Midbrain (tissue), 1 donor: Measurements from ENCODE around the gene RNF213.
"Not testable (repeated sequence)": the region's sequence is repeated elsewhere in the genome, so short reads cannot be mapped to it uniquely, and the experiment has no call there.

Experiments used
- DNase-seq: peaks from one replicate; lab custom pipeline; 2025; lab: John Stamatoyannopoulos, UW

RNF213 gene

DNA sequence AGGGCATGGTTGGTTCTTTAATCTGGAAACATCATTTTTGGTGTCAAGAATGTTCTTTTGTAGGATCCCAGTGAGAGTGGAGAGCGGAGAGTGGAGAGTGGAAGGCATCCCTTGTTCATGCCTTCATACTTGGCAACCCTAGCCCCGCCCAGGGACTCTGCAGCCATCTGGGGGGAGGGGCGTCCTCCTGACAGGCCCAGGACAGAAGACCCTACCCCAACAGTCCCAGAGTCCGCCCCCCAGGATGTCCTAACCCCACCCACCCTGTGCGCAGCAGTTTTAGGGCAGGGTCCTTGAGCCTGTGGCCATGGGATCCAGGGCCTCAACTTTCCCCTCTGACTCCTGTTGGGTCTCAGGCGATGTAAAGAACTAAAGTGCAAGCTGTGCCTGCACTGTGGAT lies 36.0 kb upstream of the RNF213 start:
- DNase-seq = no peak

DNA sequence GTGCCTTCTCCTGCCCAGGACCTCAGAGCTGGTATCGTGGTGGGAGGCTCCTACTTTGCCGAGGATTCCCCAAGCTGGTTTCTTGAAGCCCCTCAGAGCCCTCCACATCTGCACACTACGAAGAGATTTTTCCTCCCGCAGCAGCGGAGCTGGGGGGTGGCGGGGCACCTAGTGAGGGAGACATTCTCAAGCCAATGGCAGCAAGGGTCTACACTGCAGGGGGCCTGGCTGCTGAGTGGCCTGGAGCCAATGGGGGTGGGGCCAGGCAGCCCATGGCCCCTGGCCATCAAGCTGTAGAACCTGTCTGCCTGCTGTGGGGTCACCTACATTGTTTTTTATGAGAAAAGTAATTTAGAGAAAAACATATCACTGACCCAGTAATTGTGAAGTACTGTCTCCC lies 35.4 kb upstream of the RNF213 start:
- no peak for DNase-seq

DNA sequence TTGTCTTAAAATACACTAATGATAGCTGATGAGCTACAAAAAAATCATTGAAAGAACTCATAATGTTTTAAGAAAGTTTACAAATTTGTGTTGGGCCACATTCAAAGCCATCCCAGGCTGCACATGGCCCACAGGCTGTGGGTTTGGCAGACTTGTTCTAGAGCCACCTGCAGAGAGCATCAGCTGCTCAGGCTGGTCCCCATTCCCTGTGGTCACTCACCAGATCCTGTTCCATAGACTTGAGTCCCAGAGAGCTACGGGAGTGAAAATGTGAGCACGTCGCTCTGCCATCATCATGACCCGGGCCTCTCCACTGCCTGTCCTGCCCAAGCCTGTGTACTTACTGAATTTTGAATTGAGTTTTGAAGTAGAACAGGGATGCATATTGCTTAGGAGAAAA lies 33.5 kb upstream of the RNF213 start:
- DNase-seq = no peak

DNA sequence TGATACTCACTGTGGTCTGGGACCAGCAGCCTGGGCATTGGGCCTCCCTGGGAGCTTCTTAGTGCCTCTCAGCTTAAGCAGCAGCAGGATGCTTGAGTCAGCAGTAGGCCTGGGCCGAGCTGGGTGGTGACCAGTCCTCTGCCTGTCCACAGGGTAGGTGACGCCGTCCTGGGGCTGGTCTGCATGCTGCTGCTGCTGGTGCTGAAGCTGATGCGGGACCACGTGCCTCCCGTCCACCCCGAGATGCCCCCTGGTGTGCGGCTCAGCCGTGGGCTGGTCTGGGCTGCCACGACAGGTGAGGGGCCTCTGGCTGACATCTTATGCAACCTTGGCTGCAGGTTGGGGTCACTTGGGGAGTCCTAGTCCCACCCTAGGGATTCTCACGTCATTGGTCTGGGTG lies 33.0 kb upstream of the RNF213 start:
- DNase-seq = no peak

DNA sequence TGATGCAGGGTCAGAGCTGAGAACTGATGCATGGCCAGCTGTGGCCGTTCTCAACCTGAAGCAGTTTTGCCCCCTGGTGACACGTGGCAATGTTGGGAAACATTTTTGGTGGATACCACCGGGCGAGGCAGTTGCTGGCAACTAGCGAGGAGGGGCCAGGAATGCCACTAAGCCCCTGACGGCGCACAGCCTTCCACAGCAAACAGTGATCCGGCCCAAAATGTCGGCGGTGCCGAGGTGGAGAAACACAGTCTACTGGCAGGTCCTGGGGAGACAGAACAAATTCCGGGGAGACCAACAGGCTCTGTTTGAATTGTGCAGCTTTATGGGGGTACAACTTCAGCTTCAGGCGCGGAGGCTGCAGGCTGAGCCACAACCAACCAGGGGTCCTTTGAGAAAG lies 32.2 kb upstream of the RNF213 start:
- no peak for DNase-seq

DNA sequence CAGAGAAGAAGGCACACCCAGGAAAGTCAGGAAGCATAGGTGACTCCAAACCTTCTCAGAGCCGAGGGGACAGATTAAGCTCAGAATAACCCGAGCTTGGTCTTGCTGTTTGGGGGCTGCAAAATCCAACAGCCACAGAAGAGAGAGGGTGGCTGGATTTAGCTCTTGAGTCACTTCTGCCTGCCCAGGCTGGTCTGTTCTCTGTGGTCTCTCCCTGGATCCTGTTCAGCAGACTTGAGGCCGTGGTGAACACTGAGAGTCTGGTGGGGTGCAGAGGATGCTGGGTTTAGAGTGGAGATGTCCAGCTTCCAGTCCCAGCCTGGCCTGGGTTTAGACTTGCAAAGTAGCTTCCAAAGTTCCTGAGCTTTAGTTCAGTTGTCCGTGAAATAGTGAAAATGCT lies 31.6 kb upstream of the RNF213 start:
- no peak for DNase-seq

DNA sequence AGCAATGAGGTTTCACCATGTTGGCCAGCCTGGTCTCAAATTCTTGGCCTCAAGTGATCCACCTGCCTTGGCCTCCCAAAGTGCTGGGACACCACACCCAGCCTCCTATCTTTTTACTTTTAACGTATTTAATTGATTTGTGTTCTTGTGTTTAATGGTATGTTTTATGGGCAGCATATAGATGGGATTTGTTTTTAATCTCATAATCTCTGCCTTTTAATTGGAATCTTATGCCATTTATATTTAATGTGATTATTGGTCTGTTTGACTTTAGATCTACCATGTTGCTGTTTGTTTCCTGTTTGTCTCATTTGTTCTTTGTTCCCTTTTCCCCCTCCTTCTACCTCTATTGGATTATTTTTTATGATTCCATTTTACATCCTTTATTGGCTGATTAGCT lies 28.2 kb upstream of the RNF213 start:
- DNase-seq = no peak

DNA sequence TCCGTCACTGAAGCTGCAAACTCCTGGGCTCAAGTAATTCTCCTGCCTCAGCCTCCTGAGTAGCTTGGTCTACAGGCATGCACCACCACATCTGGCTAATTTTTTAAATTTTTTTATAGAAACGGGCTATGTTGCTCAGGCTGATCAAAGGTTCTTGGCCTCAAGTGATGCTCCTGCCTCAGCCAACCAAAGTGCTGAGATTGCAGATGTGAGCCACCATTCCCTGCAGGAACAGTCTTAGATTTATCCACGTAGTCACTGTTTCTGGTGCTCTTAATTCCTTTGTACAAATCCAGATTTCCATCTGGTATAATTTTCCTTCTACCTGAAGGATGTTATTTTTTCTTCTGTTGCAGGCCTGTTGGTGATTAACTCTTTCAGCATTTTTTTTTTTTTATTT lies 27.4 kb upstream of the RNF213 start:
- DNase-seq = no peak

DNA sequence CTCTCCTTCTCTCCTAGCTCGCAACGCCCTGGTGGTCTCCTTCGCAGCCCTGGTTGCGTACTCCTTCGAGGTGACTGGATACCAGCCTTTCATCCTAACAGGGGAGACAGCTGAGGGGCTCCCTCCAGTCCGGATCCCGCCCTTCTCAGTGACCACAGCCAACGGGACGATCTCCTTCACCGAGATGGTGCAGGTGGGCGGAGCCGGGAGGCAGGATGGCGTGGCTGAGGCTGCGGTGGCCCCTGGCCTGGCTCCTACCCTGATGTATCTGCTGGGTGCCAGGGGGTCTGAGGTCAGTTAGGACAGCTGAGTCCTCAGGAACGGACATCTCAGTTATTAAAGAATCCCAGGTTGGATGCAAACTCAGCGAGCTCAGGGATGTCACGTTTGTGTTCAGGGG lies 23.7 kb upstream of the RNF213 start:
- DNase-seq = no peak

DNA sequence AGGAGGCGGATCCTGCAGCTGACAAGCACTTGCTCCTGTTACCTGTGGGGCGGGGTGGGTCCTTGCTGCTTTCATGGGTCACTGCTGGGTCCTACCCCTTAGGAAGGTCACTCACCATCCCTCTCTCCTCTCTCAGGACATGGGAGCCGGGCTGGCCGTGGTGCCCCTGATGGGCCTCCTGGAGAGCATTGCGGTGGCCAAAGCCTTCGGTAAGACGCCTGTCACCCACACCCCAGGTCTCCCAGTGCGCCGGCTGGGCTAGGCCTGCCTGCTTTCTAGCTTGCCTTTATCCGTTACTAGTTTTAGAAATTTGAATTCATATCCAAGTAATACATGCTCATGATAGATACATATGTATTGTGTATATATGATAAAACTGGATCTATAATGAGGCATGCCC lies 23.3 kb upstream of the RNF213 start:
- DNase-seq = no peak

DNA sequence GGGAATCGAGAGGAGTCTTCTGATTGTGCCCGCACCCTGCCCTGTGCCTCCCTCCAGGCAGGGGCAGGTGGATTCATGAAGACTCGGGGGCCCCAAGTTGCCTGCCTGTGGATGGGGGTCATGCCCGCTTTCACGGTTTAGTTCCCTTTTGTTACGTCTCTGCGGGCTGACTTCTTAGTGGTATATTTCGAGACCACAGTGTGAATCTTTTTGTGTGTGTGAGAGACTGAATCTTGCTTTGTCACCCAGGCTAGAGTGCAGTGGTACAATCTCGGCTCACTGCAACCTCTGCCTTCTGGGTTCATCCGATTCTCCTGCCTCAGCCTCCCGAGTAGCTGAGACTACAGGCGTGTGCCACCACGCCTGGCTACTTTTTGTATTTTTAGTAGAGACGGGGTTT lies 18.1 kb upstream of the RNF213 start:
- no peak for DNase-seq

DNA sequence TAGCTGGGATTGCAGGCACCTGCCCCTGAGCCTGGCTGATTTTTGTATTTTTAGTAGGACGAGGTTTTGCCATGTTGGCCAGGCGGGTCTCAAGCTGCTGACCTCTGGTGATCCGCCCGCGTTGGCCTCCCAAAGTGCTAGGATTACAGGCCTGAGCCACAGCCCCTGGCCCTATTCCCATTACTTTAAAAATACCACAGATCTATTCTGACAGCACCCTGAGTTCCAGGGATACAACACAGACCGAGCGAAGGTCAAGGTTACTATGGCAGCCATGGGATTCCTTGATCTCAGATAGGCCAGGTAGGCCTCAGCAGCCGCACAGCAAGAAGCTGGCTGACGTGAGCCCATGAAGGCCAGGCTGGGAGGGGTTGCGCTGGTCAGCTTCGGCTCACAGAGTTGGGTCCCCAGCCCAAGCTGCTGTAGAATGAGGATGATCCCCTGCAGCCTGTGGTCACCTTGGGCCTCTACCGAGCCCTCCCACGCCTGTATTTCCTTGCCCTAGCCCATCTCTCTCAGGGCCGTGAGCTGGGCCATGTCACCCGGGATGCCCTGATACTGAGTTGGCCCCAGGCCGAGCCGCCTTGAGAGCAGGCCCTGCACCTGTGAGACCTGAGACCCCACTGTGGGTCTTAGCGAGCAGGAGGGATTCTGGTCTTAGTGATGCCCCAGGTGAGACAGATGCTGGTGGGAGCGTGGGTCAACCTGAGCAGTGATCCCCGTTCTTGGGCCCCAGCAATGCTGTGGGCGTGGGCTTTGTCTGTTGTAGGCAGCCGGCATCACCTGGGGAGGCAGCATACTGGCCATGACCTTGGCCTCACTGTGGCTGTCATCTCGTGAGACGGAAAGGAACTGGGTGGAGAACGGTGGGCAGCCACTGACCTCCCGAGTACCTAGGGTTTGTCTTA lies 16.9 kb upstream of the RNF213 start:
- DNase-seq = no peak

DNA sequence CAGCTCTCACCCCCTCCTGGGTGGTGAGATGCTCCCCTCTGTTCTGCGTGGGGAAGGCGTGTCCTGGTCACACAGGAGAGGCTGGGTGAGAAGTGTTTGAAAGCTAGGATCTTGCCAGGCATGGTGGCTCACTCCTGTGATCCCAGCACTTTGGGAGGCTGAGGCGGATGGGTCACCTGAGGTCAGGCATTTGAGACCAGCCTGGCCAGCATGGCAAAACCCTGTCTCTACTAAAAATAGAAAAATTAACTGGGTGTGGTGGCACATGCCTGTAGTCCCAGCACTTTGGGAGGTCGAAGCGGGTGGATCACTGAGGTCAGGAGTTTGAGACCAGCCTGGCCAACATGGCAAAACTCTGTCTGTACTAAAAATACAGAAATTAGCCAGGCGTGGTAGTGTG lies 16.2 kb upstream of the RNF213 start:
- not testable (repeated sequence) for DNase-seq

DNA sequence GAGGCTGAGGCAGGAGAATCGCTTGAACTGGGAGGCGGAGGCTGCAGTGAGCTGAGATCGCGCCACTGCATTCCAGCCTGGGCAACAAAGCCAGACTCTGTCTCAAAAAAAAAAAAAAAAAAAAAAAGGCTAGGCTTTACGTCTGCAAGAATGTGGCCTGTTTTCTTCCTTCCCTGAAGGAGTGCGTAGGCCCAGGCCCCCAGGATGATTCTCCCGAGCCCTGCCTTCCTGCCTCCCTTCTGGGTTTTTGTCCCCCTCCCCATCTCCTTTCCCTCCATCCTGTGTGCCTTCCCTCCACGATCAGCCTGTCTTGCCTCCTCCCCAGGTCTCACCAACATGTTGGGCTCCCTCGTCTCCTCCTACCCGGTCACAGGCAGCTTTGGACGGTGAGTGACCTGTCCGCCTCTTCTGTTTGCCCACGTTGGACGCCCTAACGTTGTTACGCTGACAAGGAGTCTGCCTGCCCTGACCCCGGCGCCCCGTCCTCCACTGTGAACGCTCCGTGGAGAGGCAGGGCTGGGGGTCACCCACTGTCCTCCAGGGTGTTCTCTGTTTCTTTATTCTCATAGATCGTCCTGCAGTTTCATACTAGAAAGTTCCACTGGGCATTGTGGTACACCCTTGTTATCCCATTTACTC lies 15.7 kb upstream of the RNF213 start:
- no peak for DNase-seq

DNA sequence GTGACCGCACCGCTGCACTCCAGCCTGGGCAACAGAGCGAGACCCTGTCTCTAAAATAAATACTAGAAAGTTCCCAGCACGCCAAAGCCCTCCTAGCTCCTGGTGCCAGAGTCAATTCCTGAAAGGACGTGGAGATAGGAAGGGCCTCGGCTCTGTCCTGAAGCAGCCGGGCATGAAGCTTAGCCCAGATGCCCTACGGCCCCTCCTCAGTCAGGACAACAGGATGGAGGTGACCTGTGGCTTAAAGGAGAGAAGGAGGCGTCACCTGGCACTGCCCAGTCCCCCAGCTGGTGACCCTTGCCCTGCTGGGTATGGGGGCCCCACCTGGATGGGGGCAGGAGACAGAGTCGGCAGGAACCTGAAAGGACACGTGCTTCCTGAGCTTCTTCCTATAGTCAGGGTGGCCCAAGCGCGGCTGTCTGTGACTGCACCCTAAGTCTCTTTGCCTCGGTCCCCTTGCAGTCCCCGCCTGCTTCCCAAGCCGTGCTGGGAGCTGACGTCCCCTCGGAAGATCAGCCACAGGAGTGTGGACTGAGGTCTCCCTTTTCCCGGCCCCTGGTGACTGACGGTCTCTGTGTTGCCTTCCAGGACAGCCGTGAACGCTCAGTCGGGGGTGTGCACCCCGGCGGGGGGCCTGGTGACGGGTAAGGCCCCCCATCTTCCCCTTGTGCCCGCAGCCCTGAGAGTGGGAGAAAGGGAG lies 14.9 kb upstream of the RNF213 start:
- no peak for DNase-seq

DNA sequence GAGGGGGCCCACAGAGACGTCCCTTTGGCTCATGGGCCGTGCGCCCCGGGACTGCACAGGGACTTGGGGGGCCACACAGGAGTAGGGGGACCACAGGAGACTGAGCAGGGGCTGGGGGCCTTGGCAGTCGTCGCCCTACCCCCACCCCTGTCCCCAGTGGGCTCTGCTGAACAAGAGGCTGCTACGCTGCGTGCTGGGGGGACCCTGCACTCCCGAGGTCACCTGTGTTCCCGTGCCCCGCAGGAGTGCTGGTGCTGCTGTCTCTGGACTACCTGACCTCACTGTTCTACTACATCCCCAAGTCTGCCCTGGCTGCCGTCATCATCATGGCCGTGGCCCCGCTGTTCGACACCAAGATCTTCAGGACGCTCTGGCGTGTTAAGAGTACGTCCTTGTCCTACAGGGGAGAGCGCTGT lies 14.4 kb upstream of the RNF213 start:
- no peak for DNase-seq

DNA sequence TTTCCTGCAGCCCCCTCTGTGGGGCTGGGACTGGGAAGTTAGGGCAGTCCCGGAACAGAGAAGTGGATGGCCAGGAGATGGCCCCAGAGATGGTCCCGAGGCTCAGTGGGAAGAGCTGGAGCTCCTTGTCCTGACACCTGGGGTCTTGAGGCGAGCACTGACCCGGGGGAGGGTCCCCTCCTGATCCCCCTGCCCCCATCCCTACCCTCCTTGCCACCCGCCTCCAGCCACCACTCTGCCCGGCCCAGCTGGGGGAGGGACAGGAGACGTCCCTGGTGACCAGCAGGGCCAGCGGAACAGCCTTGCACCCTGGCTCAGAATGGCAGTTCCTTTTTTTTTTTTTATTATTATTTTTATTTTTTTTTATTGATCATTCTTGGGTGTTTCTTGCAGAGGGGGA lies 13.9 kb upstream of the RNF213 start:
- DNase-seq = no peak

DNA sequence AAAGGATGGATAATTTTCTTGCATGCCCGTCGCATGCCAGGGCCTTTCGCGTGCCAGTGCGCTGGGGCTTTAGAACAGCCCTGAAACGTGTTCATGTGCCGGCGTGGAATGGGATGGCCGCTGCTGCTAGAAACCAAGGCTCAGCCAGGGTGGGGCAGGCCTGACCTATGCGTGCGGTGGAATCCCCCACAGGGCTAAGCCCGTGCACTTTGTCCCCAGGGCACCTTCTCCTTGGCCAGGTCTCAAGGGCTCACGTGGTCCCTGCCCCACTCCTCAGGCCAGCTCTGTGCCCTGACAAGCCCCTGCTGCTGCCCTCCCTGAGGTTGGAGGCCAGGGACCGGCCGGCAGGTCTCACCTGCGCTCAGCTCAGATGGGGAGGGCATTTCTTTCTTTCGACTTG lies 13.1 kb upstream of the RNF213 start:
- DNase-seq = no peak

DNA sequence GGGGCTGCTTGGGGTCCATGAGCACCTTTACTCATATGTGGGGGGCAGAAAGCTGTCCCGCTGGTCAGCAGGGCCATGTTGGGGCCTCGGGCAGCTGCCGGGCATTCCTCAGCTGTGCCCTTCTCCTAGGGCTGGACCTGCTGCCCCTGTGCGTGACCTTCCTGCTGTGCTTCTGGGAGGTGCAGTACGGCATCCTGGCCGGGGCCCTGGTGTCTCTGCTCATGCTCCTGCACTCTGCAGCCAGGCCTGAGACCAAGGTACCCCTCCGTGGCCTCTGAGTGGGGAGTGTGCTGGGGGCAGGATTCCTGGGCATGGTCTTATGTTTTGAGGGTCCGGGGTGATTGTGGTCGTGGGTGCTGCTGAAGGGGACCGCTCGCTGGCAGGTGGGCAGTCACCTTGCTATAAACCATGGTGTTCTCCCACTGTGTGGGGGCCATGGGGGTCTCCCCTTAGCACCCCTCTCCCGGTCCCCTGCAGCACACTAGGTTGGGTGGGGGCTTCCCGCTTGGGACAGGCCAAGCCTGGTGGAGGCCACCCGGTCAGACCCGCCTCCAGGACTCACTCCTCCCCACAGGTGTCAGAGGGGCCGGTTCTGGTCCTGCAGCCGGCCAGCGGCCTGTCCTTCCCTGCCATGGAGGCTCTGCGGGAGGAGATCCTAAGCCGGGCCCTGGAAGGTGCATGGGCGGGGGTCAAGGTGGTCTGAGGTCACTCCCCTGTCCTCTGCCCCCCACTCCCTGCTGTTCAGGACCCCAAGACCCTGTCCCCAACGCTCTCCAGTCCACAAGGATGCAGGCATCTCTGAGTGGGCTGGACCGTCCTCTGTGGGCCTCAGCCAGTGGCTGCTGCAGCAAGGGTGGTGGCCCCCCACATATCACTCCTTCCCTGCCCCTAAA lies 12.4 kb upstream of the RNF213 start:
- DNase-seq = no peak

DNA sequence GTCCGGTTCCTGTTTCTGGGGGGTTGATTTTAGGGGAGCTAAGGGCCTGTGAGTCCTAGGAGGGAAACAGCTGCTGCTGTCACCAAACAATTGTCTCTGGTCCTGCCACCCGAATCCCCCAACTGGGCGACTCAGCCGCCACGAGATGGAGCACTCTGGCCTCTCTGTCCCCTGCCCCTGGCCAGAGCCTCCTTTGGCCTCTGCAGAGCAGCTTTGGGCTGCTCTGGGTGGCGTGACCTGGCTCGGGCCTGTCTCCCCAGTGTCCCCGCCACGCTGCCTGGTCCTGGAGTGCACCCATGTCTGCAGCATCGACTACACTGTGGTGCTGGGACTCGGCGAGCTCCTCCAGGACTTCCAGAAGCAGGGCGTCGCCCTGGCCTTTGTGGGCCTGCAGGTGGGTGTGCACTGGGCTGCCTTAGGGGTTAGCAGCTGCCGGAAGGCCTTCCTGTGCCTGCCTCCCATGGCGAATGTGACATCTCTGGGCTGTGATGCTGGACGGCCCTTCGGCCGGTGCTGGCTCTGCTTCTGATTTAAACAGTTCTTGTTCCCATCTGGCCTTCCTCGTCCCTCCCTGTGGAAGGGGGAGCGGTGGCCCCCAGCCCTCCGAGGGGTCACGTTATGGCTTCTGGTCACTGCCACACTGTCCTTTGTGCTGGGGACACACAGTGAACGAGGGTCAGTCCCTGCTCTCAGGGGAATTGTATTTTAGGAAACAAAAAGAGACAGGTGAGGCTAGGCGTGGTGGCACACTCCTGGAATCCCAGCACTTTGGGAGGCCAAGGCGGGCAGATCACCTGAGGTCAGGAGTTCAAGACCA lies 11.6 kb upstream of the RNF213 start:
- DNase-seq = no peak

DNA sequence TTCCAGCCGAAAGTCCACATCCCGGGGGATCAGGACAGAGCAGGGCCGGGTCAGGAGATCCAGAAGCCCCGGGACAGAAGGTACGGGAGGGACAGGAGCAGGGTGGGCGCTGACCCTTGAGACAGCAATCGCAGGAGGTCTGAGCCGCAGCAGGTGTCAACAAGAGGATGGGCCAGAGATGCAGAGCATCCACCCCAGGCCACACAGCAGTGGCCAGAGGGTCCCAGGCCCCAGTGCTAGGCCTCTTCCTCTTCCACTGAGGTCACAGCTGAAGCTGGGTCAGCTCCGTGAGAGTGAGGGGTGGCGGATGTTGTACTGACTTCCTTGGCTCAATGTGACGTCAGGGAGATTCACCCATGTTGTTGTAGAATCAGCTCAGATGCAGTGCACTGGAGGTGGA lies 8.7 kb upstream of the RNF213 start:
- no peak for DNase-seq
